ENCODE data around the gene TLCD1.

TLCD1 gene

GRCh38 chr17:28716740-28717577 lies 9.1 kb downstream of the TLCD1 start:
- TF ChIP-seq CTCF (IDR thresholded peaks at IDR 0.05; ENCODE audit: extremely low read depth, missing control alignments), result no peak
- no peak for DNase-seq (ENCODE audit: low spot score)

- no peak for DNase-seq (ENCODE audit: low spot score)
- TF ChIP-seq CTCF (IDR thresholded peaks at IDR 0.05; ENCODE audit: extremely low read depth, missing control alignments), result no peak
Measured at GRCh38 chr17:28715217-28715616, 10.8 kb downstream of the TLCD1 start.

GRCh38 chr17:28714281-28714680 lies 11.8 kb downstream of the TLCD1 start:
- no peak for TF ChIP-seq CTCF (IDR thresholded peaks at IDR 0.05; ENCODE audit: extremely low read depth, missing control alignments)
- no peak for DNase-seq (ENCODE audit: low spot score)

- no peak for DNase-seq (ENCODE audit: low spot score)
- TF ChIP-seq CTCF (IDR thresholded peaks at IDR 0.05; ENCODE audit: extremely low read depth, missing control alignments), result no peak
Measured at GRCh38 chr17:28712705-28713415, 13.2 kb downstream of the TLCD1 start.

- no peak for TF ChIP-seq CTCF (IDR thresholded peaks at IDR 0.05; ENCODE audit: extremely low read depth, missing control alignments)
Measured at GRCh38 chr17:28712032-28712704, 13.9 kb downstream of the TLCD1 start.

GRCh38 chr17:28711723-28712031 lies 14.4 kb downstream of the TLCD1 start, which contains the start of gene PROCA1:
Gene PROCA1 (minus strand): TSS chr17:28711888. CDS start chr17:28711660, 228 bp downstream.
- no peak for TF ChIP-seq CTCF (IDR thresholded peaks at IDR 0.05; ENCODE audit: extremely low read depth, missing control alignments)
- peak; percentile 59 for DNase-seq (ENCODE audit: low spot score)

More at GRCh38 chr17:28712032-28712704, 13.9 kb downstream of the TLCD1 start:
- DNase-seq (ENCODE audit: low spot score), result peak; percentile 87
